Astrocyte of the cerebellum (primary cell): Measurements from ENCODE around the gene TMEM266.
"Not testable (repeated sequence)": the region's sequence is repeated elsewhere in the genome, so short reads cannot be mapped to it uniquely, and the experiment has no call there.

Experiments used
- DNase-seq: peaks from one replicate; pipeline ENCODE4 v3.0.0-alpha.2; 2011; ENCODE audit warnings: low read depth
- H3K4me3 ChIP-seq: 2 replicates; pipeline ENCODE4 v1.5.1; 2011; ENCODE audit warnings: mild to moderate bottlenecking, low read depth, low read length, moderate library complexity
- CTCF ChIP-seq: IDR thresholded peaks from 2 replicates; pipeline ENCODE4 v1.5.1; 2012; ENCODE audit warnings: low read length, low read depth, moderate library complexity, mild to moderate bottlenecking; ENCODE audit errors: missing control alignments
- in situ Hi-C: cut with HindIII; loops from 2 replicates; pipeline ENCODE4 v1.10.0; 2017; ENCODE audit warnings: low sequenced_read_pairs

The TMEM266 gene, protein sequence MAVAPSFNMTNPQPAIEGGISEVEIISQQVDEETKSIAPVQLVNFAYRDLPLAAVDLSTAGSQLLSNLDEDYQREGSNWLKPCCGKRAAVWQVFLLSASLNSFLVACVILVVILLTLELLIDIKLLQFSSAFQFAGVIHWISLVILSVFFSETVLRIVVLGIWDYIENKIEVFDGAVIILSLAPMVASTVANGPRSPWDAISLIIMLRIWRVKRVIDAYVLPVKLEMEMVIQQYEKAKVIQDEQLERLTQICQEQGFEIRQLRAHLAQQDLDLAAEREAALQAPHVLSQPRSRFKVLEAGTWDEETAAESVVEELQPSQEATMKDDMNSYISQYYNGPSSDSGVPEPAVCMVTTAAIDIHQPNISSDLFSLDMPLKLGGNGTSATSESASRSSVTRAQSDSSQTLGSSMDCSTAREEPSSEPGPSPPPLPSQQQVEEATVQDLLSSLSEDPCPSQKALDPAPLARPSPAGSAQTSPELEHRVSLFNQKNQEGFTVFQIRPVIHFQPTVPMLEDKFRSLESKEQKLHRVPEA

DNA sequence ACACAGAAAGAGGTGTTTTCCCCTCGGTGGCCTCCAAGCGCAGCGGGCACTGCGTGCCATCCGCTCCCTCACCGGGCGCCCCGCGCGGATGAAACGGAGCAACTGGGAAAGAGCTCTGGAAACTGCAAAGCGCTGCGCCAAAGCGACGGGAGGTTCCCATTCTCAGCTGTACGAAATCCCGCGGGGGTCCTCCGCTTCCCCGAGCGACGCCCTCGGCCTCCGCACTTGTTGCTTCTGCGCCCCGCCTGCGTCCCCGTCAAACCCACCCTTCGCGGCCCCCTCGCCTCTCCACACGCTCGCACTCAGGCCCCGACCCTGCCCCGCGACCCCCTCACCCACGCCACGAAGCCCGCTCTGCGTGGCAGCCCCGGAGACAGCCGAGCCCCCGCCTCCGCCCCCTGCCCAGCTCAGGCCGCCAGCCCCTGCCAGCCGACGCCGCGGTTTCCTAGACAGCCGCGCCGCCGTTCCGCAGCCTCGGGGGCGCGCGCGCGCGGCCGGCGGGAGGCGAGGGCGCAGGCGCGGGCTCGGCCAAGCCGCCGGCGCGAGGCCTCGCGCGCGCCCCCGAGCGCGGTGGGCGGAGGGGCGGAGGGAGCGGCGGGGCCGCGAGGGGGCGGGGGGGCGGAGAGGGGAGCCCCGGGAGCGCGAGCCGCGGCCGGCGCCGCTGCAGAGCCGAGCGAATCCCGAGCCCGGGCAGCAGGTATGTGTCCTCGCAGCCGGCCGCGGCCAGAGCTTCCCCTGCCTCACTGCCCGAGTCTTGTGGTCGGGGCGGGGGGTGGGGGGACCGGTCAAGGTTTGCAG is at the start of gene TMEM266:
TSS of gene TMEM266 (plus strand) at position 666 of the 798 bp plus-strand sequence. CDS start 74,279 bp downstream, outside the sequence.
- DNase-seq, result no peak
- peak within 1 kb of the TSS; percentile 56 for H3K4me3 ChIP-seq
- in situ Hi-C loops, result no loop called here
- TF ChIP-seq CTCF, result peak; percentile 22

DNA sequence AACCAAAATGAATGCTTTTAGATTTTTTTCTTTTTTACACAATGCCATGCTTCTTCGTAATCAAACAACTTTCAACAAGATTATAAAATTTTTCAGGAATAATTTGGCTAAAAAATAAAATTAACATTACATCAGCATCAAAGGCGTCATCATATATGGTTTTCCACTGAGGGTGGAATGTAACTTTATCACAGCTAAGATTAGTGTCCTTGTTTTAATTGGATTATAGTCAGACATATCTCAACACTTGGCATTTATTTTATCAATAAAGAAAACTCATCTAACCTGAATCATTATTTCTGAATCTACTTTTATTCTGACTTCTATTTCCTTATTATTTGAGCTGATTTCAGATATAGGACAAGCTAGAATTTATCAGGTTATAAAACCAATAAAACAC is 49.2 kb upstream of the TMEM266 start:
- H3K4me3 ChIP-seq, result no peak overlapping the region
- no peak for TF ChIP-seq CTCF
- no peak for DNase-seq
- in situ Hi-C loops, result no loop called here

GRCh38 chr15:76011627-76012551 is 47.9 kb upstream of the TMEM266 start, which contains the start of gene NRG4:
TSS of gene NRG4 (minus strand) at chr15:76012424. CDS start at chr15:76011230, 1,194 bp downstream.
- no peak within 1 kb of the TSS for H3K4me3 ChIP-seq
- TF ChIP-seq CTCF, result no peak
- DNase-seq, result no peak
- in situ Hi-C loops, result no loop called here

- DNase-seq, in situ Hi-C loops, H3K4me3 ChIP-seq: not testable (repeated sequence)
These were observed 46.3 kb upstream of the TMEM266 start for GRCh38 chr15:76013470-76013869.

DNA sequence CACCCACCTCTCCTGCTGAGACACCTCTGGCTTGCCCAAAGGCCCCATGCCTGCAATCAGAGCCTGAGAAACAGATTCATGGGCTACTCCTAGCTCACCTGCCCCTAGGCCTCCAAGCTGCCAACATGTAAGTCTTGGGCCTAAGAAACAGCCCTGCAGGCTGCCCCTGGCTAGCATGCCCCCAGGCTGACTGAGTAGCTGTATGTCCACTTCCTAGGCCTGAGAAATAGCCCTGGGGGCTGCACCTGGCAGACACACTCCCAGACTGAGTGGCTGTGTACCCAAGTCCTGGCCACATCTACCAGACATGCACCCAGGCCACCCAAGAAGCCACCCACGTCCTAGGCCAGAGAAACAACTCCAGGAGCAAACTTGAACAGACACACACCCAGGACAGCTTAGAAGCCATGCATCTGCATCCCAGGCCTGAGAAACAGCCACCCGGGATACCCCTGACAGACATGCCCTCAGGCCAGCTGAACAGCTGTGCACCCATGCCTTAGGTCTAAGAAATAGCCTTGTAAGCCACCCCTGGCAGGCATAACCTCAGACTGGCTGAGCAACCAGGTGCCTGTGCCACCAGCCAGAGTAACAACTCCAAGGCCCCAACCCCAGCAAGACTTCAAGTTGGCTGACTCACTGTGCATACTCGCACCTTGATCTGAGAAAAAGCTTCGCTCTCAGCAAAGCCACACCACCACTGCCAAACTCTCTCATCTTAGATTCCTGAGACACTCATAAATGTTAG is 35.6 kb upstream of the TMEM266 start:
- TF ChIP-seq CTCF, result no peak

GRCh38 chr15:76032046-76032445 is 27.7 kb upstream of the TMEM266 start:
- no peak for TF ChIP-seq CTCF
- no peak for DNase-seq
- no peak overlapping the region for H3K4me3 ChIP-seq
- in situ Hi-C loops, result no loop called here

More for the DNA sequence above, 35.6 kb upstream of the TMEM266 start:
- no peak overlapping the region for H3K4me3 ChIP-seq
- no peak for DNase-seq
- in situ Hi-C loops, result no loop called here
